ENCODE results near the gene NT5DC3.

DNA sequence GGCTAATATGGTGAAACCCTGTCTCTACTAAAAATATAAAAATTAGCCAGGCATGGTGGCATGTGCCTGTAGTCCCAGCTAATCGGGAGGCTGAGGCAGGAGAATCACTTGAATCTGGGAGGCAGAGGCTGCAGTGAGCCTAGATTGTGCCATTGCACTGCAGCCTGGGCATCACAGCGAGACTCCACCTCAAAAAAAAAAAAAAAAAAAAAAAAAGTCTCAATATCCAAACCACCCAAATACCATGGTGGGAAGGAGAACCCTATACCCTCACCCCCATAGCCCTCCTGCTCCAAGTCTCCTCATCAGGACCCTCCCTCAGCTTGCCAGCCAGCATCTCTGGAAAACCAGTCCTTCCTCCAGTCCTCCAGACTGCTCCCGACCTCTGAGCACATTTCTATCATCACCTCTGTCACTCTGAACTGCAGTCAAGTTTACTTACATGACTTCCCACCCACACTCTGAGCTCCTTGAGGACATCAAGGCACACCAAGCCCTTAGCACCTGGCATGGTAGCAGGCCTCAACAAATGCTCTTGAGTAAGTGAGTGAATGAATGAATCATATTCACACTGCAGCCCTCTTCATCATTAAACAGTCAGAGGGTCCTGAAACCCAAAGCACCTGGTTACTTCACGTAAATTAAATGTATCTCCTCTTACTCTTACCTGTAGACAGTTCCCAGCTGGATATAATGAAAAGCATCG is 35.2 kb downstream of the NT5DC3 start:
- TF ChIP-seq POLR2A (IDR thresholded peaks at IDR 0.05), result no peak
- TF ChIP-seq, protein P1, sequence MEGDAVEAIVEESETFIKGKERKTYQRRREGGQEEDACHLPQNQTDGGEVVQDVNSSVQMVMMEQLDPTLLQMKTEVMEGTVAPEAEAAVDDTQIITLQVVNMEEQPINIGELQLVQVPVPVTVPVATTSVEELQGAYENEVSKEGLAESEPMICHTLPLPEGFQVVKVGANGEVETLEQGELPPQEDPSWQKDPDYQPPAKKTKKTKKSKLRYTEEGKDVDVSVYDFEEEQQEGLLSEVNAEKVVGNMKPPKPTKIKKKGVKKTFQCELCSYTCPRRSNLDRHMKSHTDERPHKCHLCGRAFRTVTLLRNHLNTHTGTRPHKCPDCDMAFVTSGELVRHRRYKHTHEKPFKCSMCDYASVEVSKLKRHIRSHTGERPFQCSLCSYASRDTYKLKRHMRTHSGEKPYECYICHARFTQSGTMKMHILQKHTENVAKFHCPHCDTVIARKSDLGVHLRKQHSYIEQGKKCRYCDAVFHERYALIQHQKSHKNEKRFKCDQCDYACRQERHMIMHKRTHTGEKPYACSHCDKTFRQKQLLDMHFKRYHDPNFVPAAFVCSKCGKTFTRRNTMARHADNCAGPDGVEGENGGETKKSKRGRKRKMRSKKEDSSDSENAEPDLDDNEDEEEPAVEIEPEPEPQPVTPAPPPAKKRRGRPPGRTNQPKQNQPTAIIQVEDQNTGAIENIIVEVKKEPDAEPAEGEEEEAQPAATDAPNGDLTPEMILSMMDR (IDR thresholded peaks at IDR 0.05), result no peak
- TF ChIP-seq EP300 (IDR thresholded peaks at IDR 0.05), result no peak

Data from tibial nerve (tissue), 4 donors.